Hepatocyte (in vitro differentiated cells): Measurements from ENCODE around the gene FGFBP3. TPM values are rescaled to one million over a fixed set of nuclear protein-coding genes. Genes with fewer than 3 reads are reported as not detected.

Source experiments
- DNase-seq: peaks from one replicate; pipeline ENCODE4 v3.0.0-alpha.2; 2016; ENCODE audit warnings: low spot score
- H2AFZ ChIP-seq: fragments of 200-600 bp; sonication (generic); 2 replicates; pipeline ENCODE4 v1.6.0; 2016; ENCODE audit warnings: antibody characterized with exemption, mild to moderate bottlenecking
- H3K27ac ChIP-seq: fragments of 200-600 bp; sonication (generic); 2 replicates; pipeline ENCODE4 v1.5.1; 2016; ENCODE audit warnings: mild to moderate bottlenecking
- H3K27me3 ChIP-seq: fragments of 200-600 bp; sonication (generic); 2 replicates; pipeline ENCODE4 v1.6.1; 2016
- H3K36me3 ChIP-seq: fragments of 200-600 bp; sonication (generic); replicated peaks from 2 replicates; pipeline ENCODE4 v1.5.1; 2016; ENCODE audit warnings: low read depth; ENCODE audit not compliant: insufficient read depth
- H3K4me1 ChIP-seq: fragments of 200-600 bp; sonication (generic); 2 replicates; pipeline ENCODE4 v1.5.1; 2016; ENCODE audit warnings: mild to moderate bottlenecking, moderate library complexity; ENCODE audit not compliant: insufficient read depth
- H3K4me2 ChIP-seq: fragments of 200-600 bp; sonication (generic); 2 replicates; pipeline ENCODE4 v1.6.0; 2016
- H3K4me3 ChIP-seq: fragments of 200-600 bp; sonication (generic); 2 replicates; pipeline ENCODE4 v1.5.1; 2016; ENCODE audit warnings: mild to moderate bottlenecking
- H3K79me2 ChIP-seq: fragments of 200-600 bp; sonication (generic); 2 replicates; pipeline ENCODE4 v1.6.0; 2017; ENCODE audit warnings: mild to moderate bottlenecking
- H3K9me2 ChIP-seq: fragments of 200-600 bp; sonication (generic); replicated peaks from 2 replicates; pipeline ENCODE4 v1.6.0; 2017; ENCODE audit warnings: mild to moderate bottlenecking; ENCODE audit not compliant: insufficient read depth
- H3K9me3 ChIP-seq: fragments of 200-600 bp; sonication (generic); 2 replicates; pipeline ENCODE4 v1.5.1; 2016; ENCODE audit warnings: low read depth, mild to moderate bottlenecking
- H4K20me1 ChIP-seq: fragments of 200-600 bp; sonication (generic); 2 replicates; pipeline ENCODE4 v1.6.0; 2016; ENCODE audit warnings: mild to moderate bottlenecking; ENCODE audit not compliant: insufficient read depth, poor library complexity, severe bottlenecking
- CTCF ChIP-seq: fragments of 200-600 bp; sonication (generic); IDR thresholded peaks from 2 replicates; pipeline ENCODE4 v1.5.1; 2016; ENCODE audit warnings: antibody characterized with exemption, mild to moderate bottlenecking; ENCODE audit not compliant: poor library complexity
- EZH2 ChIP-seq: fragments of 200-600 bp; sonication (generic); IDR thresholded peaks from 2 replicates; pipeline ENCODE4 v1.6.1; 2016; ENCODE audit warnings: antibody characterized with exemption, mild to moderate bottlenecking, borderline replicate concordance
- EZH2phosphoT487 ChIP-seq: fragments of 200-600 bp; sonication (generic); IDR thresholded peaks from one replicate; pipeline ENCODE4 v1.6.1; 2018; ENCODE audit warnings: antibody characterized with exemption, mild to moderate bottlenecking, low read depth, moderate library complexity; ENCODE audit not compliant: unreplicated experiment, severe bottlenecking
- WGBS: methylation state at CpG from one replicate; pipeline ENCODE4 v1.1.6; 2016; ENCODE audit warnings: low lambda C conversion rate; ENCODE audit errors: missing lambda C conversion rate; 5-methylcytosine and 5-hydroxymethylcytosine counted together
- polyA plus RNA-seq: library from polyadenylated mRNA; unstranded; fragments of >200 nt; fragmentation: Nextera tagmentation; extraction: Ambion mirVana; gene quantifications from 2 replicates; pipeline ENCODE4 v1.2.1, GENCODE V29; 2016
- total RNA-seq: library from RNA; depleted of rRNA; stranded (reverse); fragments of >200 nt; gene quantifications from 2 replicates; pipeline ENCODE4 v1.2.3, GENCODE V29; 2014

The FGFBP3 gene
- total and polyA plus RNA-seq, 2 experiments from 2014 or later, result 1.5 to 2.6 TPM

- DNase-seq, result no peak
- peak overlapping the region; percentile 15 for H3K4me2 ChIP-seq
- H3K79me2 ChIP-seq, result peaks cover 99% of the 10 kb centered on the region
- peaks cover 7% of the 10 kb centered on the region for H3K4me1 ChIP-seq
- H3K9me3 ChIP-seq, result no peaks in the 10 kb centered on the region
- no peak overlapping the region for H3K27ac ChIP-seq
- H3K27me3 ChIP-seq, result no peaks in the 10 kb centered on the region
- no peak overlapping the region for H2AFZ ChIP-seq
- no peak overlapping the region for H3K4me3 ChIP-seq
- no peaks in the 10 kb centered on the region for H3K9me2 ChIP-seq
- H4K20me1 ChIP-seq, result peaks cover 71% of the 10 kb centered on the region
- TF ChIP-seq EZH2 (no peak), CTCF (no peak), EZH2phosphoT487 (no peak)
- WGBS, result 79% methylated on average over 3 of the region's 3 CpGs
- H3K36me3 ChIP-seq, result no peaks in the 10 kb centered on the region
These were observed 21.7 kb upstream of the FGFBP3 start for GRCh38 chr10:91930939-91931338.

GRCh38 chr10:91925022-91925320 is 15.7 kb upstream of the FGFBP3 start:
- peaks cover 22% of the 10 kb centered on the region for H3K4me1 ChIP-seq

DNA sequence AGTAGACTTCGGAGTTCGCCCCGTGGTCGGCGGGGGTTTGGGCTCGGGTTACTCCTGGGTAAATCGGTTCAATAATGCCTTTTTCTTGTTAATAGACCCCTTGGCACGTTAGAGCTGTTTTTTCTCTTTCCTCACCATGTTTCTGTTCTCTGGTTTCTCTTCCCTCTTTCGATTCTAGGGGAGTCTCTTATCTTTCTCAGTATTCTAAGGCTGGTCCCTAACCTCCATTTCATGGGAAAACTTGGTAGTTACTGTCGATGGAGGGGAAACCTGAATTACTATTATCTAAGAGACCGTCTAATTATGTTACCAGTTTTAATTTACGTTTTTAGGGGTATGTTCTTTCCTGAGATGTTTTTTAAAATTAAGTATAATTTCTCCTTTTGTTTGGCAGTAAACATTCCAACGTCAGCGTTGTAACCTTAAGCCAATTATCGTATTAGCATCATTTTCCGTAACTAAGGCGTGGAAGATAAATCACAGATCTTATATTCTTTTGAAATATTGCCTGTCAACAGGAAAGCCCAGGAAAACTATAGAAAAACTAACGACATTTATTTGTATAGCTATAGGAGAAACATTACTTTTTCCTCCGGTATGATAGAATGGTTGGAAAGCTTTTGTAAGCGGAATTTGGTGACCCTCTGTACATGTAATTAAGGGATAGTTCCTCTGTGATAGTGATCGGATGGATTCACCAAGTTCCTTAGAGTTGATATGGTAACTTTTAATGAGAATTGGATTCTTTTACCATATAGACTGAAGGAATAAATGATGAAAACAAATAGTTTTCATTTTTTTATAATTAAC is 15.1 kb upstream of the FGFBP3 start:
- Histone ChIP-seq H4K20me1 (peaks cover 40% of the 10 kb centered on the region), H2AFZ (peak overlapping the region; percentile 54), H3K27me3 (no peaks in the 10 kb centered on the region), H3K9me2 (no peaks in the 10 kb centered on the region), H3K4me3 (peak overlapping the region; percentile 80), H3K4me1 (peaks cover 22% of the 10 kb centered on the region), H3K79me2 (peaks cover 55% of the 10 kb centered on the region), H3K27ac (peak overlapping the region; percentile 94), H3K9me3 (no peaks in the 10 kb centered on the region), H3K4me2 (peak overlapping the region; percentile 83), H3K36me3 (no peaks in the 10 kb centered on the region)
- TF ChIP-seq EZH2phosphoT487 (no peak), EZH2 (no peak), CTCF (no peak)
- 5% methylated on average over 21 of the region's 21 CpGs for WGBS
- no peak for DNase-seq

More at GRCh38 chr10:91925022-91925320, 15.7 kb upstream of the FGFBP3 start:
- Histone ChIP-seq H3K4me2 (peak overlapping the region; percentile 83), H4K20me1 (peaks cover 46% of the 10 kb centered on the region), H2AFZ (no peak overlapping the region), H3K27me3 (no peaks in the 10 kb centered on the region), H3K9me2 (no peaks in the 10 kb centered on the region), H3K27ac (peak overlapping the region; percentile 94), H3K4me3 (peak overlapping the region; percentile 80), H3K36me3 (no peaks in the 10 kb centered on the region), H3K79me2 (peaks cover 61% of the 10 kb centered on the region), H3K9me3 (no peaks in the 10 kb centered on the region)
- DNase-seq, result no peak
- 69% methylated on average over 2 of the region's 2 CpGs for WGBS
- TF ChIP-seq EZH2 (no peak), EZH2phosphoT487 (no peak), CTCF (no peak)
